Nephron (organoid): ENCODE results near the gene POU4F1.

Source experiments
- H3K27ac Mint-ChIP-seq, 3 experiments: 2 replicates each; pipeline ENCODE4 v1.8.0; 2020; ENCODE audit warnings: mixed read lengths in 3 of 3, mild to moderate bottlenecking in 2 of 3, moderate library complexity in 1 of 3
- H3K27me3 Mint-ChIP-seq: 2 replicates; pipeline ENCODE4 v1.8.0; 2021; ENCODE audit warnings: low read depth, mild to moderate bottlenecking, moderate library complexity, mixed read lengths
- H3K36me3 Mint-ChIP-seq: 2 replicates; pipeline ENCODE4 v1.8.0; 2020; ENCODE audit warnings: low read depth, mixed read lengths
- H3K4me1 Mint-ChIP-seq: 2 replicates; pipeline ENCODE4 v1.8.0; 2020; ENCODE audit warnings: mixed read lengths
- H3K4me3 Mint-ChIP-seq, 3 experiments: 2 replicates each; pipeline ENCODE4 v1.8.0; 2020; ENCODE audit warnings: mild to moderate bottlenecking in 3 of 3, mixed read lengths in 3 of 3, moderate library complexity in 2 of 3
- H3K9me3 Mint-ChIP-seq: 2 replicates; pipeline ENCODE4 v1.8.0; 2020; ENCODE audit warnings: mixed read lengths
- TF ChIP-seq, protein P1 (sequence below), 3 experiments: fragments of 200-600 bp; sonication (generic); IDR thresholded peaks; one replicate each; pipeline ENCODE4 v1.5.0; 2021; ENCODE audit warnings: antibody characterized with exemption in 3 of 3; ENCODE audit not compliant: unreplicated experiment in 3 of 3

The POU4F1 gene

DNA sequence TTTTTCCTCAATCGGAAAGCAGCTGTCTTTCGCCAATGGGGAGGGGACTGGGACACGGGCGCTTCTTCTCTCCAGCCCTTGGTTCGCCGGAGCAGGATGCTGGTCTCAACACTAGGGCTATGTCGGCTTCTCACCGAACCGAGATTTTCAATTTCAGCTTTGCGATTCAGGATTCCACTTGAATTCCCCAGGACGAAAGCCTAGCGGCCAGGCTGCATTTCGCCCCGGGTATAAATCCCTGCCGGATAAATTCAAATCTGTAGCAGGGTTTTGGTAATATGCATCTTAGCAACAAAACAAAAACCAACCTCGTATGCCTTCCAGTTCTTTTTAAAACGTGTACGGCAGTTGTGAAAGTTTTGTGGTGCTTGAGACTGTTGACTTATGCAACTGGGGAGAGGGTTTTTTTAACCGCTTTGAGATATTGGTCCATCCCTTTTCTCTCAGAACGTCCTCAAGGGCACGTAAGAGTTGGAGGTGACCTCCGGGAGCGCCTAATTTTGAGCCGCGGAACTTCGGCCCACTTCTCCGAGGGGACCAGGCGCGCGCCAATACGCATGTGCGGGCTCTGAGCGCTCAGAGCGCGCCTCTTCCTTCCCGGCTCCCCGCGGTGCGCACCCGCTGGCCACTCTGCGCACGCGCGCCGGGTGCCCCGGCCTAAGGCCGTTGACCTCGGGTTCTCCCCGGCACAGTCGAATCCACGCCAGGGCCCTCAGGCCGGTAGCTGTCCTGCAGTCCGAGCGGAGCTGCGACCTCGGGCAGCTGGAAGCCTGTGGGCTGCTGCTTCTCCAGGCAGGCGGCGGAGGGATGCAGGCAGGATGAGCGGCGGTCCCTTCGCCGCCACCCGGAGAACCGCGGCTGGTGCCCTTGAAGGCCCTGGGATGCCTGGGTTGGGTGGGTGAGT lies 7.6 kb downstream of the POU4F1 start:
- H3K4me3 Mint-ChIP-seq, result peak overlapping the region; percentile 27 to 42 (median 35)
- H3K4me1 Mint-ChIP-seq, result peaks cover 15% of the 10 kb centered on the region
- H3K27ac Mint-ChIP-seq, result no peak overlapping the region
- TF ChIP-seq, protein P1, sequence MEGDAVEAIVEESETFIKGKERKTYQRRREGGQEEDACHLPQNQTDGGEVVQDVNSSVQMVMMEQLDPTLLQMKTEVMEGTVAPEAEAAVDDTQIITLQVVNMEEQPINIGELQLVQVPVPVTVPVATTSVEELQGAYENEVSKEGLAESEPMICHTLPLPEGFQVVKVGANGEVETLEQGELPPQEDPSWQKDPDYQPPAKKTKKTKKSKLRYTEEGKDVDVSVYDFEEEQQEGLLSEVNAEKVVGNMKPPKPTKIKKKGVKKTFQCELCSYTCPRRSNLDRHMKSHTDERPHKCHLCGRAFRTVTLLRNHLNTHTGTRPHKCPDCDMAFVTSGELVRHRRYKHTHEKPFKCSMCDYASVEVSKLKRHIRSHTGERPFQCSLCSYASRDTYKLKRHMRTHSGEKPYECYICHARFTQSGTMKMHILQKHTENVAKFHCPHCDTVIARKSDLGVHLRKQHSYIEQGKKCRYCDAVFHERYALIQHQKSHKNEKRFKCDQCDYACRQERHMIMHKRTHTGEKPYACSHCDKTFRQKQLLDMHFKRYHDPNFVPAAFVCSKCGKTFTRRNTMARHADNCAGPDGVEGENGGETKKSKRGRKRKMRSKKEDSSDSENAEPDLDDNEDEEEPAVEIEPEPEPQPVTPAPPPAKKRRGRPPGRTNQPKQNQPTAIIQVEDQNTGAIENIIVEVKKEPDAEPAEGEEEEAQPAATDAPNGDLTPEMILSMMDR (IDR thresholded peaks at IDR 0.05; ENCODE audit: unreplicated experiment in 3 of 3), result no peak
- peaks cover 100% of the 10 kb centered on the region for H3K27me3 Mint-ChIP-seq
- H3K36me3 Mint-ChIP-seq, result no peaks in the 10 kb centered on the region
- no peaks in the 10 kb centered on the region for H3K9me3 Mint-ChIP-seq

DNA sequence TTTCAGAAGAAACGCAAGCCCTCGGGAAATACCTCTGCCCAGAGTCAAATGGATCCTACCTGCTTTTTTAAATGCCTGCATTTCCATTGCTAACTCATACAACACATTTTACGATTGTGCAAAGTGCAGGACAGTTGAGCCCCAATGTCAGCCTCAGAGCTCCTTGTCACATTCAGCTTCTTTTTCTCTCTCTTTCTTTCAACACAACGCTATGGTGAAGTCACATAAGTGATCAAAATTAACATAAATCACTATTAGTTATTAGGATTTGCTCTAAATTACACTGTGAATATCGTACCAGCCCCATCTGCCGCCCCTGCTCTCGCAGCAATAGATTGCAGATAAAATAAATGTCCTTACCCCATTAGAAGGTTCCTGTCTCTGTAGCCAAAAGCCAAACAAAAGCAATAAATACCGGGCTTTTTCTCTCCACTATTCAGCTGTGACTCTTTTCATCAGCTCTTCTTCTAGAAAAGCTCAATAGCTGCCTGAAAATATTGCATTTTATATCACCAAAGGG lies 8.8 kb downstream of the POU4F1 start:
- Mint-ChIP-seq H3K4me1 (peaks cover 15% of the 10 kb centered on the region), H3K4me3 (no peak overlapping the region), H3K27ac (no peak overlapping the region), H3K36me3 (no peaks in the 10 kb centered on the region), H3K27me3 (peaks cover 99% of the 10 kb centered on the region), H3K9me3 (no peaks in the 10 kb centered on the region)
- TF ChIP-seq, protein P1 (IDR thresholded peaks at IDR 0.05; ENCODE audit: unreplicated experiment in 3 of 3), result no peak

DNA sequence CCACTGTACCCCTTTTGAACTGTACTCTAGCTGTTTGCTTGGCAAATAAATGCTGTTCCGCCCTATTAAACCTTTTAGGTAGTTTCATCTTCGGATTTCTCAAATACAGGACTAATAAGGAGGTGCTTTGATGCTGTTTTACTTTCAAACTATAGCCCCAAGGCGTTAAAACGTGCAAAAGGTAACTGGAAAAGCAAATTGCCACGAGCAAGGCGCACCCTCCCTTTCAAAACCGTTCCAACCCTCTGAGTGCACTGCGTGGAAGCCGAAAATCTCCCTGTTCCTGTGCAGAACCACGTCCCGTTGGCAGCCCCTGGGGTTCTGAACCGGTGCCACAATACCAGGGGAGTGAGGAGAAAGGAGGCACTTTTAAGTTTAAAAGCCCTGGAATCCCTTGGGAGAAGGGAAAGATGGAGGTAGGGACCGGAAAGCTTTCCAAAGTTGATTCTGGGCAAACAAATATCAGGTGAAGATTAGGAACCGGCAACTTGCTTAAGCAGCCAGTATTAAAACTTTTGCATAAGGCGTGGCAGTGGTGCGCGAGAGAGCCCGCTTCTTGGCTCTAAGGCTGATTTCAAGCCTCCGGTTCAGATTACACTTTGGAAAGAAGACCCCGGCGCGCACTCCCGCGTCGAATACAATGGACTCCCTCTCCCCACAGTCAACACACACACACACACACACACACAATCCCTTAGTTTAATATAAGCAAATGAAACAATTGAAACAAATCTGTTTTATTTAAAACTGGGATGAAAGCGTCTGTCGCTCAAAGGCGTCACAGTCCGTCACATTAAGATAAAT lies 9.5 kb downstream of the POU4F1 start:
- peaks cover 99% of the 10 kb centered on the region for H3K27me3 Mint-ChIP-seq
- no peaks in the 10 kb centered on the region for H3K36me3 Mint-ChIP-seq
- peak overlapping the region in 1 of 3 experiments; percentile 6 for H3K4me3 Mint-ChIP-seq
- no peak overlapping the region for H3K27ac Mint-ChIP-seq
- H3K9me3 Mint-ChIP-seq, result peaks cover 4% of the 10 kb centered on the region
- H3K4me1 Mint-ChIP-seq, result peaks cover 15% of the 10 kb centered on the region
- TF ChIP-seq, protein P1 (IDR thresholded peaks at IDR 0.05; ENCODE audit: unreplicated experiment in 3 of 3), result no peak

DNA sequence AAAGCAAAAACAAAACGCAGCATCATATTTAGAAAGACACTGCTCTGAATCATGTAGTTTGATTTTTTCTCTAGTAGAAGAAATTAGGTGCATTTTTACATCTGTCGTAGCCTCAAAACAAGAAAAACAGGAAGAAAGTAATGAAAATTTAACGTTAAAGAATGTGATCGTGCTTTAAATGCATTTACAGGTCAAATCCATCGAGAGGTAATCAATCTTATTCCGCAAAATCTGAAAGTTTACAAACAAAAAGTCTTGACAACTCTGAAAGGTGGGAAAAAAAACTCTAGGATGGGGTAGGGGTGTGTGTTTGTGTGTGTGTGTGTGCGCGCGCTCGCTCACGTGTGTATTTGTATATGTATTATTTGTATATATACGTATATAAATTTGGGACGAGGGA lies 10.2 kb downstream of the POU4F1 start:
- Mint-ChIP-seq H3K27ac (no peak overlapping the region), H3K4me1 (peaks cover 15% of the 10 kb centered on the region), H3K4me3 (no peak overlapping the region), H3K27me3 (peaks cover 99% of the 10 kb centered on the region), H3K9me3 (peaks cover 4% of the 10 kb centered on the region), H3K36me3 (no peaks in the 10 kb centered on the region)
- TF ChIP-seq, protein P1 (IDR thresholded peaks at IDR 0.05; ENCODE audit: unreplicated experiment in 3 of 3), result no peak

DNA sequence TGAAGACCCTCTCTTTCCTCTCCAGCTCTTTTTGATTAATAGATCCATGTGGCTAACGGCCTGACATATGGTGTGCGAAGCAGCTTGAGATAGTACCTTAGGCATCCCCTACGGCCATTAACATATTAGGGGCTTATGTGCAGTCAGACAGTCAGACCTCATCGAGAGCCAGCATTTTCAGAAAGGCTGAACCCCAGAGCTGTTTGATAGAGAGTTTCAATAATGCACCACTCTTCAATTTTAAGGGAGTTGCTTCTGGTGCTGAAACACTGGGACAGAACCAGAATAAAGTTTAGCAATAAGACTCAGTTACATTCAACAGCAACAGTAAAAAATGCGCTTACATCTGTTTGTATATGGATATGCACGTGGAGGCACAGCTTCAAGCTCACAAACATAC lies 10.8 kb downstream of the POU4F1 start:
- no peak overlapping the region for H3K27ac Mint-ChIP-seq
- peaks cover 6% of the 10 kb centered on the region for H3K9me3 Mint-ChIP-seq
- TF ChIP-seq, protein P1 (IDR thresholded peaks at IDR 0.05; ENCODE audit: unreplicated experiment in 3 of 3), result no peak
- H3K4me3 Mint-ChIP-seq, result no peak overlapping the region
- H3K27me3 Mint-ChIP-seq, result peaks cover 99% of the 10 kb centered on the region
- H3K36me3 Mint-ChIP-seq, result no peaks in the 10 kb centered on the region
- H3K4me1 Mint-ChIP-seq, result peaks cover 15% of the 10 kb centered on the region
